GM21528 (cell line): ENCODE measurements around the gene CKAP2L.

Experiments used
- ATAC-seq: cut with Tn5 transposase; IDR thresholded peaks from one replicate; pipeline ENCODE4 v1.9.1; 2021; ENCODE audit warnings: mild to moderate bottlenecking, moderate library complexity; ENCODE audit not compliant: unreplicated experiment, low FRiP score

CKAP2L gene

DNA sequence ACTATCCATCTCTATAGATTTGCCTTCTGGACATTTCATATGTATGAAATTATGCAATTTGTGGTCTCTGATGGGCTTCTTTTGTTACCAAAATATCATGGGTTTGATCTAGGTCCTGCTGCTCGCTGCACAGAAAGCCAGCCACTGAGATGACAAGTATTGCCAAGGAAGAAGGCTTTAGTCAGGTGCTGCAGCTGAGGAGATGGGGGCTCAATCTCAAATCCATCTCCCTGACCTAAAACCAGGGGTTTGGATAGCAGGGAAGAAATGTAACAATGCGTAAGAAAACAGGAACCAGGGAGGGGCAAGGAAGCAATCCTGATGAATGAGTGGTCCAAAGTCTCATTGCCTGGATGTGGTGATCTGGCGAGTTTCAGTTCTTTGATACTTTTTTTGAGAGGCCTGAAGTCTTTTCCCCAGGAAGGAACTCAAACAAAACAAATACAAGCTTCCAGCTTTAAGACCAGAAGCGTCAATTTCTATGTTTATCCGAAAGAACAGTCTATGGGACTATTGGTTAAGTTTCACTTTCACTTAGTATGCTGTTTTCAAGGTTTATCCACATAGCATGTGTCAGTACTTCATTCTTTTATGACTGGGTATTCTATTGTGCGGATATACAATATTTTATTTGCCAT is 3.4 kb upstream of the CKAP2L start:
- ATAC-seq: no peak

DNA sequence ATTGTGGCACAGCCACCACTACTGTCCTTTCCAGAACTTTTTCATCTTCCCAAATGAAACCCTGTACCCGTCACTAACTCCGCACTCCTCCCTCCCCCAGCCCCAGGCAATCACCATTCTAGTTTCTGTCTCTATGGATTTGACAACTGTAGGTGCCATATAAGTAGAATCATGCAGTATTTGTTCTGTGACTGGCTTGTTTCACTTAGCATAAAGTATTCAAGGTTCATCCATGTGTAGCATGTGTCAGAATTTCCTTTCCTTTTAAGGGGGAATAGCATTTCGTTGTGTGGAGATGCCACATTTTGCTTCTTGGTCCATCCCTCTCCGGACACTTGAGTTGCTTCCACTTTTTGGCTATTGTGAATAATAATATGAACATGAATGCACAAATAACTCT is 842 bp upstream of the CKAP2L start:
- no peak for ATAC-seq

DNA sequence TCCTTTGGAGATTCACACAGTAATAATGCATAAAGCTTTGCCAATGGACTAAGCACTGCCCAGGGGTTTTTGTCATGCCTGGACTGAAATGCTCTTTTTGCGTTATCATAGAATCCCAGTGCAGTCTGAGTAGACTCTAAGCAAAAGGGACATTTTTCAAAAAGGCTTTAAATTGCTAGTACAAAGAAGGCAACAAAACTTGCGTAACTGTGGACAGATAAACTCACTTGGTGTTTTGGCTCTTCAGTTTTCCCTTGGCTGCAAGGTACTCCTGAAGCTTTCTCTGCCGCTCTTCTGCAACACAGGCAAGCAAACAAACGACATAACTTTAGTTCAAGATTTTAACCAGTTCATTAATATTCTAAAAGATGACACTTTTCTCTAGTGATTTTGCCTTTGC is 2.1 kb downstream of the CKAP2L start:
- ATAC-seq: no peak

DNA sequence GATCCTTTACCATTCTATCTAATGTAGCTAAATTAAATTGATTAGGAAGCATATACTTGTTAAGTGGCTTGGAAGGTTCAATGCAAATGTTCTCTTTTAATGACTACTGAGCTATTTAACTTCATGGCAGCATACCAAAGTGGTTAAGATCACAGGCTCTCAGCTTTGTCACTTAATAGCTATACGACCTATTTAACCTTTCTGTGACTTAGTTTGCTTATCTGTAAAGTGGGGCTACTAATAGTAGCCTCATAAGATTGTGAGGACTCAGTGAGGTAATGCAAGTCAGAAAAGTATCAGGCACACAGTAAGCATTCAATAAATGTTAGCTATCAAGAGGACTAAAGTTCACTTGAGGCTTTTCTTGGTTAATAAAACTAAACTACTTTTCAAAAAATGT is 4.3 kb downstream of the CKAP2L start:
- ATAC-seq: no peak

DNA sequence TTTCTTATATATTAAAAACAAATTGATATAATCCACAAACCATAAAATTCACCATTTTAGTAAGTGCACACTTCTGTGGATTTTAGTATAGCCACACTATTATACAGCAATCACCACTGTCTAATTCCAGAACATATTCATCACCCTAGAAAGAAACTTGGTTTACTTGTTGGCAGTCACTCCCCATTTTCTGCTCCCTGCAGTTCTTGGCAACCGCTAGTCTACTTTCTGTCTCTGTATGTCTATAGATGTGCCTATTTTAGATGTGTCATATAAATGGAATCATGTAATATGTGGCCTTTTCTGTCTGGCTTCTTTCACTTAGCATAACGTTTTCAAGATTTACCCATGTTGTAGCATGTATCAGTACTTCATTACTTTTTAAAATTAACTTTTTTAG is 5.7 kb downstream of the CKAP2L start:
- no peak for ATAC-seq

DNA sequence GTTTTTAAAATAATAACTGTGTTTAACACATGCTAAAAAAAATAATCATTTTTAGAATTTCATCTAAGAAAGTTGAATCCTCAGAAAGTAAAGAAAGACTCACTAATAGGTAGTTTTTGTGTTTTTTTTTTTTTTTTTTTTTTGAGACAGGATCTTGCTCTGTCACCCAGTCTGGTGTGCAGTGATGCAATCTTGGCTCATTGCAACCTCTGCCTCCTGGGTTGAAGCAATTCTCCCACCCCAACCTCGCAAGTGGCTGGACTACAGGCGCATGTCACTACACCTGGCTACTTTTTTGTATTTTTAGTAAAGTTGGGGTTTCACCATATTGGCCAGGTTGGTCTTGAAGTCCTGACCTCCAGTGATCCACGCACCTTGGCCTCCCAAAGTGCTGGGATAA is 7.1 kb downstream of the CKAP2L start:
- no peak for ATAC-seq

DNA sequence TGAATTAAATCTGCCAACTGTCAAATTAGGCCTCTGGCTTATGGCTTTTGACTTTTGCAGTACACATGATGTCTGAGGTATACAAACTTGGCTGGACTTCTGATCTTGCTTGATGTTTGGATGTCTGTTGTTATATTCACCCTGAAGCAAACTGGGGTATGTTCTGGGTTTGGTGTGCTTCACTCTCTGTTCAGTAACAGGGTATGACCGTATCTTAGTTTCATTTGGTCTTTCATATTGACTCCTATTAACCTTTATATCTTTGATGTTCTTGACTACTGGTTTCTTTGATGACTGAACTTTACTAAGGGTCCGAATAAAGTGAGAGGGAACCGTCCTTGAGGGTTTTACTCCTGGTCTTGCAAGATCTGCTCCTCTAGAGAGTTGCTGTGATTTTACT is 8.2 kb downstream of the CKAP2L start:
- ATAC-seq: no peak

DNA sequence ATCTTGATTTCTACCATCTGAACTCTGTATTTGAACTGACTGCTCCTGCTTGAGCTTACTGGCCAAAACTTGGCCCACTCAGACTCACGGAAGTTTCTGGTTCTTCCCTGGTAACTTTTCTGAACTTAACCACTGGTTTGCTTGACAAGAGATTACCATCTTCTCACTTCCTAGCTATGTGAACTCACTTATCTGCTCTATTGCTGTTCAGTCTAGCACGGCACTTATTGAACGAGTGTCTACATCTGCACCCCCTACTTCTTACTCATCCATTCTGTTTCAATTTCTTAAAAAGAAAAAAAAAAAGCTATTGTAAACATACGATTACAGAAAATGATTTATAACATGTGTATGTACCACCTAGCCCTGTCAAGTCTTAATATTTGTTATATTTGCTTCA is 9.0 kb downstream of the CKAP2L start:
- ATAC-seq: no peak

DNA sequence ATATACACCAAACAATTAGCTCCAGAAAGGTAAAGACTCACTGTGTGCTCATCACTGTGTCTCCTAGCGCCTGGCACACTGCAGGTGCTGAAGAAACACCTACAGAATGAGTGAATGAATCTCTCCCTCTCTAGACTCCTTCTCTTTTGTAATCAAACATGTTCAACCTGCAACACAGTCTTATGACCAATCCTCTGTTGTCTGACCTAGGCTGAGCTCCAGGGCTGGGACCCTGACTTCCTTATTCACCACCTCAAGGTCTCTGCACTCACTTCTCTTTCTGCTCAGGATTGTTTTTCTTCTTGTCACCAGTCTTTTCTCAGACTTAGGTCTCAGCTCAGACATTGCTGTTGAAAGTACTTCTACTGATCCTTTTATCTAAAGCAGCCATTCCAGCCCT is 9.8 kb downstream of the CKAP2L start:
- no peak for ATAC-seq

DNA sequence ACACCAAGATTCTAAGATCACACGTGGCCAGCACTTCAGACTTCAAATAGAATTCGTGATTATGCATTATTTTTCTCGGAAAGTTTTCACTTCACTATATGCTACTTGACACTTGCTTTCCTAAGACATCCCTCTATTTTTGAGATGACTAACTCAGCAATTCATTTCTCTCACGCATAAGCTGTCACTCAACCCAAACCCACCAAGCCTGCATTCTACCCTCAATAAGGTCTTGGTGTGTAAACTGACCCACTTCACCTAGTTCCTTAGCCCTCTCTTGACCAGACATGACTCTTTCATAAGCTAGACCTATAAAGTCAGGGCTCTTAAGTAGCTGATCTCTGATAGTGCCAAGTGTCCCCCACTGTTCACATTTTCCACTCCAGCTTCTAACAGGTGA is 11.7 kb downstream of the CKAP2L start:
- ATAC-seq: no peak

DNA sequence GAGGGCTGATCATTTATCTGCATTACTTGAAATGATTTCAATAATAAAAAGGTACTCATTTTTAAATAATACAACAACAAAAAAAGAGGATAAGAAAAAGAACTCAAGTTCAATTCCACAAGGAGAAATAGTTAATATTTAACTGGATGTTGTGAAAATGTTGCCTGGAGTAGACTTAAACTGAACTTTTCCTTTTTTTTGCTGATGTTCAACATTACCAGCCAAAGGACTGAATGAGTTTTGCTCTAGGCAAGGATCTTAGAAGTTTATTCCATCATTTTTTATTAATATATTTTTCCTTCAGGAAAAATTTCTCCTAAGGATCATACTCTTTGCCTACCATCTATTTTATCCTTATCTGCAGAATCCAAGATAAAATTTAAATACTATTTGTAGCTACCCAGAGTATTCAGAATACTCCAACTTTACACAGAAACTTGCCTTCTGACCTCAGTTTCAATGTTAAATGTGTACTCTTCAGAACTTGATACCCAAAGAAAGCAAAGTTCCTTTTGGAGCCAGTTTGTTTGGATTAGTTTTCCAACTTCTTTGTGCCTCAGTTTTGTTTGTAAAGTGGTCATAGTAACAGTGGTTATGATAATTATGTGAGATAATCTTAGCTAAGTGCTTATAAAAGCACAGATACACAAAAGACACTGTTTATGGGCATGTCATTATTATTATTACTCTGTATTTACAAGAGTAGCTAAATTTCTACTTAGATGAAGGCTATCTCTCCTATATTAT is 12.8 kb downstream of the CKAP2L start:
- ATAC-seq: no peak

DNA sequence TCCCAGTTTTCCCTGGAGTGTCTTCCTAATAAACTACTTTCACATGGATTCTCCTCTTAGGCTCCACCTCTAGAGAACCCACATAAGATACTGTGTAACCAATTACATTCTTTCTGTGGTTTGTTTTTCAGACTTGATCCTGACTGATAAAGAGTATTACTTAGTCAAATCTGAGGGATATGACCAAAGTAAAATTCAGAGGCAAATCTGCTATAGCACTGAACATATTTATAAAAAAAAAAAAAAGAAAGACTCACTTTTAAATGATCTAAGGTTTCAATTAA is 13.9 kb downstream of the CKAP2L start:
- no peak for ATAC-seq

DNA sequence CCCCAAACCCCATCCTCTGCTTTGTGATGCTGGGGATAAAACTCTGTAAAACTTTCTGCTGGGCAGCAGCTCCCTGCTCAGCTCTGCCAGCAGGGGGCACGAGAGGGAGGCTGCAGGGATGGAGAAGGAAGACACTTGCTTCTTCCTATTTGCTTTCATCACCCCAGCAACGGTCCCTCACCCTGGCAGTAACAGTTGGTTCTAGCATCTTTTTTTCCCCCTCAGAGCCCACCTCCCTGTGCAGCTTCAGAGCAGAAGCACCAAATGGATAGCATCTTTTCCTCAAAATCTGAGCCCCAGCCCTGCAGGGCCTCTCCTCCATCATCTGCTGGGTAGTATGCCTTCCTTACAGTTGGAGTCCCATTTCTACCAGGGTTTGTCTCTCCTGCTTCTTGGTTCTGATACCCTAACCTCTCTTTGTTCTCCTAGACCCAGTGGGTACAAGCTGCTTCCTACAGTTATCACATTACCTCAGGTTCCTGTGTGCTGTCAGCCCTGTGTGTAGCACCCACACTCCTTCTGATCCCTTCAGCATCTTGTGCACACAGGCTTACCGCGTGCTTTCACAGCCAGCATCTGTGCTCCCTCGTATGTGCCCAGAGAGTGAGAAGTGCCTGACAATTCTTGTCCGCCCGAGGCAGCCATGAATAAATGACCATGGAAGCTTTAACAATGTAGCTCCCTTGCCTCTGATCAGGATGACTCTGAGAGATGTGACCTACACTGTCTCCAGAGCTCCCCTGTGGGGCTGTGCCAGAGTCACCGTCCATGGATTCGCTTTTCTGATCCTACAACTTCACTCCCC is 14.5 kb downstream of the CKAP2L start:
- no peak for ATAC-seq

DNA sequence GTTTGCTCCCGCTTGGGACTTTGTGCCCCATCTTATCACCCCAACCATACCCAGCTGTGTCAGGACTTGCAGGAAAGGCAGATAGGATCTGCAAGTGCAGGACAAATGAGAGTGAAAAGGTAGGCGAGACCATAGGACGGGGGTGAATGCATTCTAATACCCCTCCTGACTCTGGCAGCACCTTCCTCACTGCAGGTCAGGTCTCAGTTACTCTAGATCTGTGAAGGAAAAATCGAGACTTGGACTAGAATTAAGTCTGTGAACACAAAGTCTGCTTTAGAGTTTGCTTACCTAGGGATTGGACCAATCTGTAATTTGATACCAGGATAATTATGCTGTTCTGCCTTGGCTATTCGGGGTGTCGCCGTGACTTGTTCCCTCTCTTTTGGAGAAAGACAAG is 23.9 kb downstream of the CKAP2L start:
- no peak for ATAC-seq

DNA sequence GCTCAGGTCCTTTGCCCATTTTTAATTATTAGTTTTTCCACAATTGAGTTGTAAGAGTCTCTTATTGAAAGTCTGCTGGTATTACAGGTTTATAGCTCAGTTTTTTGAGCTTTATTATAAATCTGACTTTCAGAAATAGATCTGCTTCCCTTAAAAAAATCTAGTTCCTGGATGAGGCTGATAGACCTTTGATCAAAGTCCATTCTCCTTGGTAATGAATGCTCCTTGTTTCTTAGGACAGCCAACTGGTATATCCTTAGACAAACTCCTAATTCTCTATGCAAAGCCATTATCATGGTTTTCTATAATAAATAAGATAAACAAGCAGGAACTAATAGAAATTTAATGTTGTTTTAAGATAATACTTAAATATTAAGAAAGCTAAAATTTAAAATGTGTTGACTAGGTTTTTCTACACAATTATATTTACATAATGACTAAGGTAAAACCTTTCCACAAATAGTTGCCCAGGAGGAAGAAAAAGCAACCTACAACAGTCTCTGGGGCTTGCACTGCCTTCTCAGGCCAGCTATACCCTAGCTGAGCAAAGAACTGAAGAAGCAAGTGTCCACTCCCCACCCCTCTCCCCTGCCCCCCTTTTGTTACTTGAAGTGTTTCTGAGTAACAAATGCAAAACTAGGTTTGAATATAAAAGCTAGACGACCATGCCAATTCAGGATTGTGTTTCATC is 26.7 kb downstream of the CKAP2L start:
- ATAC-seq: no peak

DNA sequence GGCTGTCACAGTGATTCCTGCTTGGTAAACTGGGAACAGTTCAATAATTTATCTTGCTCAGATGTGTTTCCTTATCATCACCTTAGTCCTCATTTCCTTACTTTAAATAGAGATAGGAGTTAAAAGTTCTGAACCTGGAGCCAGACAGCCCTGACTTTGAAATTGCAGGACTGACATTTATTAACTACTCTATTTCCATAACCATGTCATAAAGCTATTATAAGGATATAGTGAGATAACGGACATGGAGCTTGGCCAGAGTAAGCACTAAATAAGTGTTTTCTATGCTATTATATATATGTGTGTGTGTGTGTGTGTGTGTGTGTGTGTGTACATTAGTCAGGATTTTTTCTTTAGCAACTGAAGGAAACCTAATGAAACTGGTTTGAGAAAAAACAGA is 30.5 kb downstream of the CKAP2L start:
- no peak for ATAC-seq

DNA sequence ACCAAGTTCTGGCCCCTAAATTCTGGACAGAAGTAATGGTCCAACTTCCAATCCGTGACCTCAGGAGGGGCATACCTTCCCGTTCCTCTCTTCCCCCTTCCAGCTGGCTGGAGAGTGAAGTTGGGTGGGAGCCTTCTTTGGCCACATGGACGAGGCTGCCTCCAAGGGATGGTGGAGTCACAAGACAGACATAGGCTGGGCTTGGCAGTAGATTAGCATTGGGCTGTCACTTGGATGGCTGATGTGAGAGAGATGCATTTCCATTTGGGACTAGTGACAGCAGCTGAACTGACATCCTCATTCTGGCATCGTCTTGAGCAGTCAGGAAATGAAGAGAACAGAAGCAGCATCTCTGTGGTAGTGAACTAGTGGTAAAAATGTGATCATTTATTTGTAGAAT is 31.0 kb downstream of the CKAP2L start:
- no peak for ATAC-seq

DNA sequence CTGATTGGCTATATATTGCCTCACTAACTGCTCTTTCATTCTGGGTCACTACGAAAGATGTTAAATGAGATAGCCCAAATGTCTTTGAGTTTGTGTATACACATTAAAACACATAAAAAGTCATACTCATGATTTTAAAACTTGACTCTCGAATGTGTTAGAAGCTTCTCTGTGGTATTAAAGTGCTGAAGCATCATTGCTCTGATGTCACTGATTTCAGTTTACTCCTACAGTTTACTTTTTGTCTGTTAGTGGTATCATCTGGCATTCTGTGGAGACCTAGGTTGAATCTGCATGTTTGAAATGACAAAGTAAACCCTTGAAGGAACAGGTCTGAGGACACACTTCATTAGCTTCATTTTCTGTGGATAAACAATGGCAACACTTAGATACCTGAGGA is 32.9 kb downstream of the CKAP2L start:
- ATAC-seq: no peak

DNA sequence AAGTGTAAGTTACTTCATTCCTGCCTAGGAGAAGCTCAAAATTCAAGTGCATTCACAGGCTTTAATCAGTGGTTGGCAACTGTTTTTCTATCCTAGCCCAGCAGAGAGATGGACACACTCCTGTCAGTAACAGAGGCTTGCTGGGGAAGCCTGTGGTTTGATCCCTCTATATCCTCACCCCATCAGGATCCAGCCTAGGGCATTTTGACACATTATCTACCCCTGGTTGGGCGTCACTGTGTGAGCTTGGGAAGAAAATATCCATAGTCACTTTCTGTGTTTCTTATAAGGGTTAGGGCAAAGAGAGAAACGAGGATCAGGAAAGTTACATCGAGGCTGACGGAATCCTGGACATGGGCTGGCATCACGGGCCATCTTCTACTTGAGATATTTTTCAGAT is 33.6 kb downstream of the CKAP2L start:
- ATAC-seq: no peak

DNA sequence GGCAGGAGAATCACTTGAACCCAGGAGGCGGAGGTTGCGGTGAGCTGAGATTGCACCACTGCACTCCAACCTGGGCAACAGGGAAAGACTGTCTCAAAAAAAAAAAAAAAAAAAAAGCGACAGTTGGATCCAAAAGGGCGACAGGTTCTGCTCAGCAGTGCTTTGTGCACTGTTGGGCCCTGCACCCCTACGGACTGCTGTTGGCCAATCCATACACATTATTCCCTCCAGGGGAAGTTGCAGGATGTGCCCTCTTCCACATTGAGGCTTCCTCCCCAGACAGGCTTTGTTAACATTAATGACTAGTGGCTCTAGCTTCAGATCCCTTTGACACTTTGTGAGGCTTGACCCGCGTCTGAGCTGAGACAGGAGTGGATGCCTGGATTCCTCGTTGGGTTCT is 34.2 kb downstream of the CKAP2L start:
- ATAC-seq: no peak

DNA sequence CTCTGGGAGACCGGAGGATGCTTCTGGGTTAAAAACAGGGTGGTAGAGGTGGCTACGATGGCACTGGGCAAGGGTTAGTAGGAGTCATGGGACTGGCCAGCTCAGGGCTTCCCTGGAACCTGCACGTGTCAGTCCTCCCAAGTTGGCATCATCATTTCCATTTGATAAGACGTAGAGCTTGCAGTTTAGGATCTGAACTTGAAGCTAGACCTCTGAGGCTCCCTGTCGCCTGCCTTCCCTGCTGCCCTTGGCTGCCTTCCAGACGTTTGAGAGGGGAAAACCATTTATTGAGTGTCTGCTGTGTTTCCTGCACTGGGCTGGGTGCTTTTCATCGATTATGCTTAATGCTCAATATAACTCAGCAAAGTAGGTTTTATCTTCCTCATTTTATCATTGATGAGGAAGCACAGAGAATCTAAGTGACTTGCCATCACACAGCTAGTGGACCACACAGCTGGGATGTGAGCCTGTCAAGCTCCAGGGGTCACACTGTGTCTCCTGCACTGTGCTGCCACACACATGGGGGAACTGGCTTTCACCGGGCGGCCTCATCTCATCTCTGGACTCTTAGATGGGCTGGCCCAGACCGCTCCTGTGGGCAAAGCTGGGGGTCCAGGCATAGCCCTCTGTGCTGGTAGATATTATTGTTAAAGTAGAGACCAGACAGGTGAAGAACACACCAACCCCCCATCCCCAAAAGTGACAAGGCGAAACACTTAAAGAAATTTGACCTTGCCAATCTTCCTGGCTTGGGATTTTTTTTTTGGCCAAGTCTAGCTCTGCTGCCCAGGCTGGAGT is 35.8 kb downstream of the CKAP2L start:
- no peak for ATAC-seq
